Glomerular endothelial cell (primary cell): ENCODE data around the gene DNAH6. TPM values are rescaled to one million over a fixed set of nuclear protein-coding genes. Genes with fewer than 3 reads are reported as not detected.

Experiments used
- DNase-seq: peaks from one replicate; pipeline ENCODE4 v3.0.0-alpha.2; 2011; ENCODE audit warnings: low read depth, low spot score; ENCODE audit errors: extremely low read depth
- total RNA-seq: library from RNA; depleted of rRNA; stranded (reverse); fragments of >200 nt; gene quantifications from 2 replicates; pipeline ENCODE4 v1.2.3, GENCODE V29; 2015

Gene DNAH6
- total RNA-seq, 1 donor from 2014 or later, result not detected

DNA sequence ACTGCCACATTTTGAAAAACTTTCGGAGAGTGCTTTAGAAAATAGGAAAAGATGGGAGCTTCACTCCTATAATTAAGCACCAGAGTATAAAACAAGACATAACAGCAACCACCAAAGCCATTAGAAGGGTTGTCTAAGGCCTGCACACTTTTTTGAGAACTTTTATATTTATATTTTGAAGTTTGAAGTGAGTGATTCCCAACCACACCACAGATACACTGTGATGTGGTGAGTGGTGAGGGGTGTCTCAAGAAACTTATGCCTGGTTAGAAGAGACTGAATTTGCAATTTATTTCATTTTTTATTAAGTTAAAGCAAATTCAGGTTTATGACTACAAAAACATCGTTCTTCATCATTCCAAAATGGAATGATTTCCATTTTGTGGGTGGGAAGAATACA, 161.9 kb downstream of the DNAH6 start:
- no peak for DNase-seq

DNA sequence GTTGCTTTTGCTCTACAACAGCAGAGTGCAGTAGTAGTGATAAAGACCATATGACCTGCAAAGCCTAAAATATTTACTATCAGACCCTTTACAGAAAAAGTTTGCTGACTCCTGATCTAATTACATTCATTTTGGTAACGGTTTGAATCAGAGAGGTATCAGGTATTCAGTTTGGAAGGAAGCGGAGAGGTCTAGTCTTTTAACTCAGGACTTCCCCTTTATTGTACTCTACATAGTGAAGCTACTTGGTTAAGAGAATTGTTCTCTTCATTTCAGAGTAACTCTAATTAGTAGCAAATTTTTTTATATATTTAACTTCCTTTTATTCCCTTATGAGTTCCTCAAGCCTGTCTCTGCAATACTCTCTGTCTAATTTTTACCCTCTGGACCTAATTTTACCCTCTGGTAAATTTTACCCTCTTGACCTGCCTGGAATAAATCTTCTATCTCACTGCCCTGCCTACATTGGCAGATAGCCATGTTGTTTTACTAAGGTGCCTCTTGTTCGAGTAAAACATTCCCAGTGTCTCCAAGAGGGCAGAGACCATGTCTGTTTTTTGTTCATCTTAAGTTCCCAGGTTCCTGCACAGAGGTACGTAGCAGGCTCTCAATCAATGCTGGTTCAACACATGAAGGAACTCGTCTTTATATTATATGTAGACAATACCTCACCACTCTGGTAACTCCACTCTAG, 170.6 kb downstream of the DNAH6 start:
- no peak for DNase-seq

DNA sequence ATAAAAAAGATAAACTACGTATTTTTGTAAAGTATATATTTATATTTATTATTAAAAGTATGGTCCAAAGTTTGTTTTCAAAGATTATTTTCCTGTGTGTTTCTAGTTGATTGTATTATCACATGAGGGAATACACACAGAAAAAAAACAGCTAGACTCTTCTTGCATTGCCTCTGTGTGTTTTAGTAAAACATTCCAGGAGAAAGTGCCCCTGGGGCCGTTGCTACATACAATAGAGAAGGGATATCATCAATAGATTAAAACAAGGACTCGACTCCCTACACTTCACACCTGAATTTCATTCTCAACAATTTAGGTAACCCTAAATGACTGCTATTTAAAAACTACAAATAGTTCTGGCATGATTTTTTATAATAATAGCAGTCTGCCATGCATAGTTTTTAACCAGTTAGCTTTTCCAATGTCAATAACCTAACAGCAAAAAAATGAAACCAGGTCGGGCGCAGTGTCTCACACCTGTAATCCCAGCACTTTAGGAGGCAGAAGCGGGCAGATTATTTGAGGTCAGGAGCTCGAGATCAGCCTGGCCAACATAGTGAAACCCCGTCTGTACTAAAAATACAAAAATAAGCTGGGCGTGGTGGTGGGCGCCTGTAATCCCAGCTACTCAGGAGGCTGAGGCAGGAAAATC, 171.3 kb downstream of the DNAH6 start:
- DNase-seq, result no peak

DNA sequence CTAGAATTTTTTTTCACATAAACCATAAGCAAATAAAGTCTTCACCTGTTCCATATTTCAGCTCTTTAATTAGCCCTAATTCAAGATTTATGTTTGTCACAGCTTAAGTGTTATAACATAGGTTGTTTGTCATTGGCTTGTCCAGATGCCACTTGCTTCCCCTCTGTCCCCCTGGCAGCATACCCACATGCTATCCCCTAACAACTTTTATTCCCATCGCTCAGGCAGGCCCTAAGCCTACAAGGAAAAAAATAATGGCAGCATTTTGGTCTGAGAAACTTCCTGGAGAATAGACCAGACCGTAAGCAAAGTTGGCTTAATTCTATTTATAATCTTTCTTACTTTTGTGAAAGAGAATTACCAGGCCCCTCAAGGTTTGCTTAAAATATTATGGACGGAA, 173.9 kb downstream of the DNAH6 start:
- no peak for DNase-seq

DNA sequence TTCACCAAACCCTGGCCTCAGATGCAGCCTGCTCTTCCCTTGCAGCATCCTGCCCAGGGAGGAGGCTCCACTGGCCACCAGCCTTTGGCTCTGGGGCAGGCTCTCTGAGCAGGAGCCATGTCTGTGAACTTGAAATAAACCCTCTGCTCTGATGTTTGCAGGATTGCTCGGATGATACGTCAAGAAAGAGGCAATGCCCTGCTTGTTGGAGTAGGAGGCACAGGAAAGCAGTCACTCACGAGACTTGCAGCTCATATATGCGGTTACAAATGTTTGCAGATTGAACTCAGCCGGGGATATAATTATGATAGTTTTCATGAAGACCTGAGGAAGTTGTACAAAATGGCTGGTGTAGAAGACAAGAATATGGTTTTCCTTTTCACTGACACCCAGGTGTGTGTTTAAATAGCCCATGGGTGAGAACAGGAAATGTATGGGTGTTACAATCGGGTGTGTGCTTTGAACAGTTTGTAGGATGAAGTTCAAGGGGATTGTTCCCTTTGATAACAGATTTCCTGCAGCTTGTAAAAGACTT, 177.9 kb downstream of the DNAH6 start:
- no peak for DNase-seq

DNA sequence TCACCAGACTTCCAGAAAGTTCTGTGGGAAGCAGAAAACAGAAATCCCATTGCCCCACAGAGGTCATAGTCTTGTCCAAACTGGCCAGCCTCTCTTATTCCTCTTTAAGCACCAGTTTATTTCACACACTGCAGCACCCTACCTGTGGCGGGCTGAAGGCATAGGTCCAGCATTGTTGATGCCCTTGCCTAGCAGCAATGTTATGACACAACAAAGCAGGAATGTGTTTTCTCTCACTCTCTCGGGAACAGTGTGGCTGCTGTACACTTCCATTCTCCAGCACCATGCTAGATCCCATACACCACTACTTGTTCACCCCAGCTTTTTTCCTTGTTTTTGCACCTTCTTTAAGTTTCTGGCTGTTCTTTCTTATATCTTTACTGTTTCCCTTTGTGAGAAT, 181.6 kb downstream of the DNAH6 start:
- no peak for DNase-seq

DNA sequence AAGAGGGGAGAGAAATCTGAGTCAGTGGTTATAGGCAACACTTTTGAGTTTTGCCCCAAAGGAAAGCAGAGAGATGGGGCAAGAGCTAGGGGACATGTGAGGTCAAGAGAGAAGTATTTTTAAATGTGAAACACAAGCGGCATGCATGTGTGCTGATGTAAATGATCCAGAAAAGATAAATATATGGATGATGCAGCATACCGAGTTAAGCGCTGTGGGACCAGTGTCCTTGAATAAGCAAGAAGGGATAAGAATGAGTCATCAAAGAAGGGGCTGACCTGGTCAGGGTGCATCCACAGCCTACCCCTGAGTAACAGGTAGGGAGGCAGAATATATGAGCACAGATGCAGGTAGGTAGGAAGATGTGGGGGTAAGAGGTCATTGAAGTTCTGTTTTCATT, 183.7 kb downstream of the DNAH6 start:
- DNase-seq, result no peak

DNA sequence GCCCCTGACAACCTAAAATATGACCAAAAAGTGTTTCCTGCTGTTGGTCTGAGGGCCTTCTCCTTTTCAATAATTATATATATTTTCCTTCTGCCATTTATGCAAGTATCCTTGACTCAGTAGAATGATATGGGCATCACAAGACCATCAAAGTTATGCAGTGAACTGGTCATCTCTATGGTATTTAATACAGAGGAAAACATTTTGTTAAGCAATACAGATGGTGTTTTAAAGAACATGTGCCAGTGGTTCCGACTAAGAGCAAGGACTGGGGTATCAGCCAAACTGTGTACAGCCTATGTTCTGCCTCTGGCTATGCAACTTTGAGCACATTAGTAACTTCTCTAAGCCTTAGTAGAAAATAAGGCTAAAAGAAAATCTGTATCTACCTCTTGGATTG, 185.6 kb downstream of the DNAH6 start:
- DNase-seq, result no peak

DNA sequence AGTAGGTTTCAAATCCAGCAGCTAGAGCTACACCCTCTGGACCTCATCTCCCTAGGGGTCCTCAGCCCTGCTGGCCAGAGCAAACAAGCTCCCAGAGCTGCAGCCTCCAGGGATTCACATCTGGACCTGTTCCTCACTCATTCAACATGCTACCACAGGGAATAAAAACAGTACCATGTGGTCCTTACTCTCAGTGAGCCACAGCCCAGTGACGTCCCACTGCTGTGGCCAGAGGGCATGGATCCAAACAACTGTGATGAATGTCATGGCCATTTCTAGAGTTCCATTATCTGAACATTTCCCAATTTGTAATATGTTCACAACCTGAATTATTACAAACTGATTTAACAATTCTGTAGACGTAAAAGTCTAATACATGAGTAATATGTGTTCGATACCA, 186.6 kb downstream of the DNAH6 start:
- DNase-seq, result no peak

DNA sequence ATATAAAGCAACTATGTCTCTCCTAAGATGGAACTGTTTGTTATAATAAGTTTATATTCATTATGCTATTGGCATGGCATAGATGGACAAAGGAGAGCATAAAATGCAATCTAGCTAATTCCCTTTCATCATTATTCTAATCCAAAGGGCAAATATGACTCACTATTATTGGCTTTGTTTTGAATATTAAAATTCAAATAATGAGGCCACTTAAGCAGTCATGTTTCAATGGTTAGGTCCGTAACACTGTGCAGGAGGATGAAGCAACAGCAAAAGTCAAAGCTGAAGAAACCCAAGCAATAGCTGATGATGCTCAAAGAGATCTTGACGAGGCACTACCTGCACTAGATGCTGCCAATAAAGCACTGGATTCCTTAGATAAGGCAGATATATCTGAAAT, 187.5 kb downstream of the DNAH6 start:
- no peak for DNase-seq

DNA sequence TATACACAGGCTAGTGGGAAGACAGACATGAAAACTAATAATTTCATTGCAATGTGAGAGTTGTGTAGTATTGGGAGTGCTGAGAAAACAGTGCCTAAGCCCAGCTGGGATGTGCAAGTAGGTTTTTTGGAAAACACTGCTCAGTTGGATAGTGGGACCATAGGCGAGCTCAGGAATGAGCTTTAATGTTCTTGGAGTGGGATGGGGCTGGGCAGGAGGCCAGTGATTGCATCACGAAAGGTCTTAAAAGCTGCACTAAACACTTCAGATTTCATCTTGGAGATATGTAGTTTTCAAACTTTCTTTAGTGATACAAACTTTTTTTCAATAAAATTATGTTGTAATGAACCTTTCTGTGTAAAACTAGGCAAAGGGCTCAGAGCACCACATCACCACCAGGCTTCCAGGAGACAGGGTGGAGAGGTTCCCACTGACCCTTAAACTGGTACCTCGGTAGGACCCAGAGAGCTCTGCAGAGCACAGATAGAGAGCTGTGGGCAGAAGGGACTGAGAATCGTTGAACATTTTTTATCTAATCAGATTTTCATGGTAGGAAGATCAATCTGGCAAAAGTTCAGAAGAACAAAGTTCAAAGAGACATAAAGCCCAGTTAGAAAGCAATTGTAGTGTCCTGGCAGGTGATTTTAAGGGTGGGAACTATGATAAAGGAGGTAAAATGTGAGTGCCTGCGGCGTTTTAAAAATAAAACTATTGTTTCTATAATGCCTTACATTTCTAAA, 188.4 kb downstream of the DNAH6 start:
- DNase-seq, result no peak

DNA sequence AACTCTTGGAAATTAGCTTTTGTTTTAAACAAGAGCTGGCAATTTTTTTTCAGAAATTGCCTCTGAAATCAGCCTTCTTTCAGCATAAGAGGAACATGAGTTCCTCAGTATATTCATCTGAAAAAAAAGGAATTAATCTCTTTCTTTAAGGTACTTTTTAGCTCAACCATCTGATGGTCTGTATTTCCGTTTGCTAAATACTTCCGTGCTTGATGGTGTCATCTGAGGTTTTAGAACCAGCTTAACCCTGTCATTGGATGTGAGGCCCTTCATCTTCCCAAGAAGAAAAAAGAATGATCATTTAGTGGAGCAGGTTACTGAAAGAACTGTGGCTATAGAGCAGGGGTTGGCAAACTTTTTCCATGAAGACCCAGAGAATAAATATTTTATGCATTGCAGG, 189.6 kb downstream of the DNAH6 start:
- no peak for DNase-seq

DNA sequence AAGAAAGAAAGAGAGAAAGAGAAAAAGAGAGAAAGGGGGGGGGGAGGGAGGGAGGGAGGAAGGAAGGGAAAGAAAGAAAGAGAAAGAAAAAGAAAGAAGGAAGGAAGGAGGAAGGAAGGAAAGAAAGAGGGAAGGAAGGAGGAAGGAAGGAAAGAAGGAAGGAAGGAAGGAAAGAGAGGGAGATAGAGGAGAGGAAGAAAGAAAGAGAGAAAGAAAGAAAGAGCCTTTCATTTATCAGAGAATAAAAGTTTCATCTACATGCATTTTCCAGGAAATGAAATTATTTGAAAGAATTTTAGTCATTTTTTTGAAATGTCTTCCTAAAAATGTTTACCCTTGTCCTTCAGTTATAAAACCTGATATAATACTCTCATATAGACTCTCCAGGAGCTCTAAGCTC, 192.1 kb downstream of the DNAH6 start:
- DNase-seq, result no peak

DNA sequence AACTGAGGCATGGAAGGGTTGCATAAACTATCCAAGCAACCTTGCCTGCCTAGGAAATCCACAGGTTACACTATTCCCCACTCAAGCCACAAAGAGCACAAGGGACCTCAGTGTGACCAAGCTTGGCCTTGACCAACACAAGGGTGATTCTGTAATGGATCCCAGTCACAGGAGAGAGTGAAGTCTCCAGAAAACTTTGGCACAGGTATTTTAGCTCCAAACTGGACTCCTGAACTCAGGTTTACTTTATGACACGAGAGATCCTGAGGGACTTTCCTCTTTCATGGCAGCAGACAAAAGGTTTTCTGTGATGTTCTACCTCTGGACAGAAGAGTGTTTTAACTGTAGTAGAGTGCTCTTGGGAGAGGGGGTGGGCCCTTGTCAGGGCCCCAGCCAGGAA, 195.4 kb downstream of the DNAH6 start:
- no peak for DNase-seq

DNA sequence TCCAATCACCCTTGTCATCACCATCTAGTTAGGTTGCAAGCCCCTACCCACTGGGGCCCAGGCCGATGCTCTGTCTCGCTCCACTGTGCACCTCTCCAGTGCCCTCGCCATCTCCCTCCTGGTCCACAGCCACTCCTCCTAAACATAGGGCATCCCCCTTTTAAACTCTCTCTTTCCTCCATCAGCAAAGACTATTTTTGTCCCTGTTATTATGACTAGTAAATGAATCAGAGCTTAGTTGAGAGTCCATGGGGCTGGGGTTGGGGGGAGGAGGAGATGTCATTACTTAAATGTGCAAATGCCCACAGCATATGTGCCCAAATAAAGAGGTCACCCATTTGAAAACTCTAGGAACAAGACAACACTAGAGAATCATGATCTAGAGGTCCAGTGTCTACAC, 197.1 kb downstream of the DNAH6 start:
- DNase-seq, result no peak

DNA sequence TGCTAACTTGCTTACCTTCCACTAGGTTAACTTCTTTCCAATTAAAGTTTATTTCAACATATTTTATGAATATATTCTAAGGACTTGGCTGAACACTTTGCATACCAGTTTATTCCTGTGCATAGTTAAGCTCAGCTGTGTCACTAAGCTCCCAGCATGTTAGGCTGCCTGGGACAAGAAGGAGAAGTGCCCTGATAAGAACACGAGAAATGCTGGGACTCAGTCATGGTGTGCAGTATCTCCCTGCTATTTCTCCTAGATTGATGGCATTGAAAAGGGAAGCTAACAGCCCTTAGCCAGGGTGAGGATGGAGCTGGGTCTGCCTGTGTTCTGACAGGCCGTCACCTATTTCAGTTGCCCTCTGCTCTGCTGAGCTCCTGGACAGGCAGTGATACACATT, 200.3 kb downstream of the DNAH6 start:
- DNase-seq, result no peak

DNA sequence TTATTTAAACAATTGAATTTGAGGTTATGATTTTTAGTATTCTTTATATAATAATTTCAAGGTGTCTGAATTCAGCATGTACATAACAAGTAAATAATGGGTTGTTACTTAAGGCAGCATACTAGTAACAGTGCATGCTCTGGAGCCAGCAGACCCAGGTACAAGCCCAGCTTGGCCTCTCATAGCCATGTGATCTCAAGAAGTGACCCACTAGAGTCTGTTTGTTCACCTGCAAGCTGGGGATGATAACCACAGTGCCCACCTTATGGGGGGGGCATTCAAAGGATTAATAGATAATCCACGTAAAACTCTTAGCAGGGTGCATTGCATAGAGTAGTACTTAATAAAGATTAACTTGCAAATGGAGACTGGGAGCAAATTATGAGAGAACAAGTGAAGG, 201.0 kb downstream of the DNAH6 start:
- no peak for DNase-seq

DNA sequence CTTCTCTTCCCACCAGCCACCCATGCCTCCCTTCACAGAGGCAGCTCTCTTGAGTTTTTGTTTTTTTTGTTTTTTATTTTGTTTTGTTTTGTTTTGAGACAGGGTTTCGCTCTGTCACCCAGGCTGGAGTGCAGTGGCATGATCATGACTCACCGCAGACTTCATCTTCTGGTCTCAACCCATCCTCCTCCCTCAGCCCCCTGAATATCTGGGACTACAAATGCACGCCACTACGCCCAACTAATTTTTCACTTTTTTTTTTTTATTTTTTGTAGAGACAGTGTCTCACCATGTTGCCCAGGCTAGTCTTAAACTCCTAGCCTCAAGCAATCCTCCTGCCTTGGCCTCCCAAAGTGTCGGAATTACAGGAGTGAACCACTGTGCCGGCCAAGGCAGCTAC, 203.1 kb downstream of the DNAH6 start:
- no peak for DNase-seq

DNA sequence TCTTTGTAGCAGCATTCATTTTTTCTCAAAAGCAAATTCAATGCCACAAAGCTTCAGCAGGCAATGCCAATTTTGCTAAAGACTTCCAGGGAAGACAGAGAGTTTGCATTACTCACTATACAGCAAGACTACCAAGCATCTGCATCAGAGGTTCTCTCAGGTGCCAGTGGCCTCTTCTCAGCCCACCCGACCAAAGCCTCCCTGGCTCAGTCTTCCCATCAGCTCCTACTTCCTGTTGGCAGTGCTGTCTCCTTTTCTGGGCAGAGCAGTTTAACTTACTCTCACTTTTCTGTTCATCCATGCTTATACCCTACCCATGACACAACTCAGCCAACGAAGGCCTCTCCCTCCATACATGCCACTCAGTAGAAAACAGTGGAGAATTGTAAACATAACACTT, 207.5 kb downstream of the DNAH6 start:
- DNase-seq, result no peak

DNA sequence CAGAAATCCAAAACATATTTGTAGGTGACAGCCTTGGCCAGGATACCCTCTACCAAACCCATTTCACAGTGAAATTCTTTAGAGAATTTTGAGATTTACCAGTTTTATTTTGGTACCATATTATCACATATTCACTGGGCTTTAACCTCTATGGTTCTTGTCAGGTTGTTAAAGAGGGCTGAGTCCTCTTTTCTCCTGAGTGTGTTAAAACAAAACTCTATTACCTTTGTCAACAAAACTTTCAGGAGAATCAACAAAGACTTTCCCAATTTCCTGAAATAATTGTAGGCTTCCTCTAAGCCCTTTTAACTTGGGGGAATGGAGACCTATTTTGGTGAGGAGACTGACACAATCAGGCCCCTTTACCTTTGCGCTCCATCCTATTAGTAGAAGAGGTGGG, 209.4 kb downstream of the DNAH6 start:
- DNase-seq, result no peak

DNA sequence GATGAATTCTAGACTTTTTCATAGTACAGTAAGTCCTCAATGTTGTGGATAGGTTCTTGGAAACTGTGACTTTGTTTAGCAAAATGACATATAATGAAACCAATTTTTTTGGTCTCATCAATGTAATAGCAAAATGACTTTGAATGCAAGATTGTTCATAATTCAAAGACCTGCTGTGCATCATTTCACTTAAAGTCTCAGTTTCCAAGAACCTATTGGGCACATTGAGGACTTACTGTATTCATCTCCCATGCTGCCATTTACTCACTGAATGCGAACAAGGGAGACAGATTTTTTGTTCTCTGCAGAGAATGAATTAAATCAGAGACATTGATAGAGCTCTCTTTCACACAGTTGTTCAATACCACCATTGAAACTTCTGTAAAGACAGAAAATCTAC, 211.0 kb downstream of the DNAH6 start:
- DNase-seq, result no peak

DNA sequence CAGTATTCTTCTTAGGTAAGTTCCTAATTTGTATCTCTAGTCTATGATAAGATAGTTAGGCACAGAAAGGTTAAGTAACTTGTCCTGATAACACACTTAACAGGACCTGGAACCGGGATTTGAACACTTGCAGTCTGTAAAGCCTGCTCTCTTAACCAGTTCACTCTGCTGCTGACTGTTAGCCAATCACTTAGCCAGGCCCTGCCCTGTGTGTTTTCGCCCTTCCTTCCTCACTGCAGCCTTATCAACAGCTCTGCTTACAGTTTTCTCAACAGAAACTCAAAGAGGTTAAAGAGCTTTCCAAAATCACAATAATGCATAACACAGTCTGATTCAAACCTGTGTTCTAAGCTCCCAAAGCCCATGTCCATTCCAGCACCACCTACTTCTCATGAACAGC, 212.9 kb downstream of the DNAH6 start:
- DNase-seq, result no peak
